Bone marrow (tissue), 2 donors: Measurements from ENCODE around the gene GRID1.

Experiments
- DNase-seq, 2 donors: peaks; one replicate each; lab custom pipeline; 2025; lab: John Stamatoyannopoulos, UW

Gene GRID1

DNA sequence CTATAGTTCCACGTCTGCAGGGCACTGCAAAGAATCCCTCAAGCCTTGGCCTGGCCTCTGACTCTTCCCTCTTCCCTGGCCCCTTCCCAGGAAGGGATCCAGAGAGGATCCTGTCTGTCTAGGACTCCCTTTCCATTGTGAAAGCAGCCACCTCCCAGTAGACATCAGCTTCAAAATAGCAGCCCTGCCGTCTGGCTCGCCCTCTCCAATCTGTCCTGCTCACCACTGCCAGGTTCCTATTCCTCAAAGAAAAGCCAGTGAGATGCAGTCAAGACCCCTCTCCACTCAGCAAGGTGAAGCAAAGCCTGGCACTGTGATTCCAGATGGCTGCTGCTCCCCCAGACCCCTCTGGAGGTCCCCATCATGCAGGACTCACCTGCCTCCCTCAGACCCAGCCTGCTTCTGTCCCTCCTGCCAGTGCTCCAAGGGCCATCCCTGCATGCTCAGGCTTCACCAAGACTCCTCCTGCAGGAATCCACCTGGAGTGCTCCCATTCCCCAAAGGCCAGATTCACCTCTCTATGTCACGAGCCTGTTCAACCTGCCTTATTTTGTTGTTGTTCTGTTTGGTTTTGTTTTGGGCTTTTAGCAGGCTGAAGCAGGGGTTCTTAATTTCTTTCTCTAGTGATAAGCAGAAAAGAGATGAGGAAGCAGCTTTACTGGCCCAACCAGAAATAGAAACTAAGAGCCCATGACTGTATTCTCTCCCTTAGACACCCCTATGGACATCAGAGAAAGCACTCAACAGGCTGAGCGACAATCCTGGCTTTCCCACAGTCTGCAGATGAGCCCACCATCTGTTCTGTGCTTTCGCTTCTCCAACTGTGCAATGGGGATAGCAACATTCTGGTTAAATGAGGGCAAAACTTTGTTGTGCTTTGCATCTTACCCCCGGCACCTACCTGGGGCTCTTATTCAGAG lies 305.1 kb downstream of the GRID1 start:
- no peak for DNase-seq

- no peak for DNase-seq
Measured at GRCh38 chr10:86060386-86061277, 306.0 kb downstream of the GRID1 start.

DNA sequence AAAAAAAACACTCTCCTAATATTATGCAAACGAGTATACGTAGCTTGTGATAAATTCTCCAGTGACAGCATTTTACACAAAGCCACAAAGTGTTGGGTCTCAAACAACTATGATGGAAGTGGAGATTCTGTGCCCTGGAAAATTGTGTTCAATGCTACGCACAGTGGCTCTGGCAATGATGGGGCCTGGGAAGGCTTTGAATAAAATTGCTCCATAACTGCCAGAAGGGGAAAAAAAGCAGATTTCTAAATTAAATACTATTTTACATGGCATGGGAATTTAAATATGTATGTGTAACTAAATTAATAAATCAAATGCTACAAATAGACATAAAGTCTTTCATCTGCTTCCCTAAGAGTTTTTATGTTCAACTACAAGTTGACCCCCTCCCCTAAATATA lies 306.7 kb downstream of the GRID1 start:
- DNase-seq = no peak

DNA sequence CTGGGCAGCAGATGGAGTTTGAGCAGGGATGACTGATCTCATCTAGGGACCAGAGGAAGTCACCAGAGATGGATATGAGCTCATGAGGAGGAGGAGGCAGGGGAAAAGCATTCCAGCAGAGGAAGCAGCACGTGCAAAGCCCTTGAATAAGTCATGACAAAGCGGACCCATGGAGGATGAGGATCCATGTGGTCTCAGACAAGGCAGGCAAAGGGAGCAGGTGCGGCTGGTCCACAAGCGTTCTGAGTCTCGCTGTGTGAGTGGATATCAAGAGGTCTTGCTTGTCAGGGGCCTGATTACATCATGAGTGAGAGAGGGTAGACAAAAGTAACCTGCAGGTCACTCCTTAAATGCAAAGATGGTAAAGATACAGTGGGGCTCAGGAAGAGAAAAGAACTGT lies 307.6 kb downstream of the GRID1 start:
- DNase-seq = no peak

DNA sequence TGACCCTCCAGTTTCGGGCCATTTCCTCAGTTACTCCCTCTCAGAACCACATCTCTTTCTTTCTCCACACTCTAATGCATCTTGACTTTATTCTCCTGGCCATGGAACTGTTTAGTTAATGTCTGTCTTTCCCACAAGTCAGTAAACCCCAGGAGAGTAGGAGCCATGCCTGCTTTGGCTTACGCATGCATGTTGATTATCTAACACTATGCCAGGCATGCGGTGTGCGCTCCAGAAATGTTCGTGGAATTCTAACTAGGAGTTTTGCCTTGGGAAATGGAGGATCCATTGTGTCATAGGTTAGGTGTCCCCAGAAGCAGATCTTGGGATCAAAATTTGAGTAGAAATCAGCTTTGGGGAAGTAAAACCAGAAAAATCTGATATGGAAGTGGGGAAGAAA lies 308.9 kb downstream of the GRID1 start:
- no peak for DNase-seq

GRCh38 chr10:86056672-86057071 lies 309.9 kb downstream of the GRID1 start:
- DNase-seq = no peak

DNA sequence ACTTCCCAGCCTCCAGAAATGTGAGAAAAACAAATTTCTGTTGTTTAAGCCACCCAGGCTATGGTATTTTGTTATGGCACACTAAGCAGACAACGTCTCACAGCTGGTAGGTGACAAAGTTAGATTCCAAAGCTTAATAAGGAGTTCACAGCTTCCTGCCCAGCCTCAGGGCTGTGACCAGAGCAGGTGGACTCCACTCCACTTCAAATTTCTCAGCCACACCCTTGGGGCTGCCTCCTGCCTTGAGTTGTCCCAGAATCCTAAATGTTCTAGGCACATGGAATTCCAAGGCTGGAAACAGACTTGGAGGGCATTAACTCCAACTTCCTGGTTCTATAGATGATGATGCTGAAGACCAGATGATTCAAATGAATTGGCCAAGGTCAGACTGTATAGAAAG lies 310.7 kb downstream of the GRID1 start:
- no peak for DNase-seq

DNA sequence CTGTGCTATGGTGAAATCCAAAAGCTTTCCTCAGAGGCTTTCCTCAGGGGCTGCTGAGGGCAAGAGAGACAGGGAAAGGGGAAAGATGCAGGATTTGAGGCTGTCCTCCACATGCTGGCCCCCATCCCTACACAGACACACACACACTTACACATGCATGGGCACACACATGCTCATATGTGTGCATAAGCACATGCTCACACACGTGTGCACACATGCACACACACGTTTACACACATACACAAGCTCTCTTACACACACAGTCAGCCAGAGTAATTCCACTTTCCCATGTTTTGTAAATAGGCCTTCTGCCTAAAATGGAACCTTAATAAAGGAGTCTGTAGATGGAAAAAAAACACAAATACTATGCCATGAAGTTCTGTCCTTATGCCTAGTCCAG lies 312.9 kb downstream of the GRID1 start:
- DNase-seq = no peak

DNA sequence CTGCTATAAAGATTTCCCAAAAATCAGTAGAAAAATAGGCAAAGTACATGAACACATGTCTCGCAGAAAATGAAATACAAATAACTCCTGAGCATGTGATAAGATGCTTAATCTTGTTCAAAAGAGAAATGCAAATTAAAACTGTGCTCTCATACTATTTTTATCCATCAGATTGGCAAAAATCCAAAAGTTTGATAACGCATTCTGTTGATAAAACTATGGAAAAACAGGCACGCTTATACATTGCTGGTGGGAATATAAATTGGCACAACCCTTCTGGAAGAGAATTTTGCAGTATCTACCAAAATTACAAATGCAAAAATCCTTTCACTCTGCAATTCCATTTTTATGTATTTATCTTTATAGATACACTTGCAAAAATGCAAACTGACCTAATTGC lies 315.0 kb downstream of the GRID1 start:
- DNase-seq = no peak

GRCh38 chr10:86049442-86049841 lies 317.2 kb downstream of the GRID1 start:
- DNase-seq = no peak

- no peak for DNase-seq
Measured at GRCh38 chr10:86048973-86049372, 317.6 kb downstream of the GRID1 start.

DNA sequence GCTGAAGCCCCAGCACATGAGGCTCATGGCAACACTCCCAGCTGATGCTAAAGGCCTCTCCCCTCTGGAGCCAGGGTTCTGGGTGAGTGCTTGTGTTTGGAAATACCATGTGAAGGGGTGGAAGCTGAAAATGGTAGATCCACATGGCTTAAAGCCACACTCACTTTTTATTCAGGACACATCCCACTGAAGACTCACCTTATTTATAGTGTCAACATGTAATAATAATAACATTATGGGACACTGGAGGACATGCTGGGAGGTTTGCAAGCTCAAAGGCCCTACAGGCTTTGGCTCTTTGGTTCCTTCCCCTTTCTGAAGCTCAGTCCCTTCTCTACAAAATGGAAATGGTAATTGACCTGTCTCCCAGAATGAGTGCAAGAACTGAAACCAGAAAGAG lies 318.0 kb downstream of the GRID1 start:
- DNase-seq = no peak

DNA sequence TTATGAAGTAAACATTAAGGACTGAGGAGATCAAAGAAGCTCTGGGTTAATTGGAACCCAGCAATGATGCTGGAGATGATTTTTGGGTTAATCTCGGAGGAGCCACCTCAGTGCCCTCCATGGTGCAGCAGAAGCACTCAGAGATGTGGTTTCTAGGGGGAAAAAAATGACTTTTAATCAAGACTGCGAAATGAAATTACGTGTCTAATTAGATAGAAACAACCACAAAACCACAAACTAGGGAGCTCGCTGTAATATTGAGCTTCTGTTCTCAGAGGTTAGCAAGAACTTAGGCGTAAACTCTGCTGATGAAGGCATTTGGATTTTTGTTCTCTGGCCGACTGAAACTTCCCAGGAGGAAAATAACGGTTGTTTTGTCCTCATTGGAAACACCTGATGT lies 319.0 kb downstream of the GRID1 start:
- no peak for DNase-seq

- DNase-seq = no peak
Measured at GRCh38 chr10:86046845-86047460, 319.6 kb downstream of the GRID1 start.

- no peak for DNase-seq
Measured at GRCh38 chr10:86045896-86046295, 320.7 kb downstream of the GRID1 start.

DNA sequence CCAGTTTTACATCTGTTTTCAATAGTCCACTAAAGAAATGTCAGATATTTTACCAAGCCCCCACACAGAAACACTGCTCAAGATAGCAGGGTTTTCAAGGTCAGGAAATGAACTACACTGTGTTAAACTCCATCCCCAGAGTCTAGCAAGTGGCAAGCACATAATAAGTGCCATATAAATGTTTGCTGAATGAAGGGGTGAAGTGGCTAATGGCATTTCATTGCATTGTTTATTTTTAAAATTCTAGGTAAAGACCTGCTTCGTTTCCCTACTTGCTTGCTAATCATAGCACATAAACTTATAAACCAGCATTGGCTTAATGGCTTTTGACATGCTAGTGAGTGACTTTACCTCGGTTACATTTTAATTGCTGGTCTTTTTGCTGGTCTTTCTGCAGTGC lies 322.6 kb downstream of the GRID1 start:
- no peak for DNase-seq

DNA sequence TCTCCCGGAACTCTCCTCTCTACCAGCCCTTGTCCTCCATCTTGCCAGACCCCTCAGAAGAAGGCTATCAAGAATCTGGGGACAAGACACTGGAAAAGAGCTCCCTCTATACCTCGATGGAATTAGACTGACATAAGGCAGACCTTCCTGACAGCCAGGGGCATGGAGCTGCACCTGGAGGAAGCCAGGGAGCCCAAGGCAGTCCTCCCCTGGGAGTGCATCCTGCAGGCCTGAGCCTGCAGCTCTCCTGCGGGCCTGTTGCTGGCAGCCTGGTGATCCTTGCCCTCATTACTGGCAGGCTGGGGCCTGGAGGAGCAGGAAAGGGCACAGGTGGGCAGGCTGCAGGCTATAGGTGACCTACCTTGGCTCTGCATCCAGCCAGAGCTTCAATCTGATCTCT lies 323.4 kb downstream of the GRID1 start:
- DNase-seq = no peak

- no peak for DNase-seq
Measured at GRCh38 chr10:86042161-86042560, 324.4 kb downstream of the GRID1 start.

DNA sequence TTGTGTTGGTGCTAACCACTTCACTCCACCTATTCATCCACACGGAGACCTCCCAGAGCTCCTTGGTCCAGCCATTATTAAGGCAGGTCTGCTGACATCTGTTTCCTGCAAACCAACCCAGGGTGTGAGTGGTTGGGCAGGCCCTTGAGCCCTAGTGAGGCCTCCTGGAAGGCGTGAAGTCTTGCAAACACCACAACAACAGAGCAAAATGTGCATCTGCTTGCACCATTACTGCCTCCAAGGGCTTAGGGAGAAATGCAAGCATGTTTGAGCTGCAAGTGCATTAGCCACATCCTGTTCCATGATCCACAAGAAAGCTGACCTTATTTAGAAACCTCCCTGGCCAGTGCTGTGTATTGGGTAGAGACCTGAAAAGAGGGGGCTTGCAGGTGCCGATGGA lies 325.5 kb downstream of the GRID1 start:
- DNase-seq = no peak

GRCh38 chr10:86038371-86038770 lies 328.2 kb downstream of the GRID1 start:
- no peak for DNase-seq

DNA sequence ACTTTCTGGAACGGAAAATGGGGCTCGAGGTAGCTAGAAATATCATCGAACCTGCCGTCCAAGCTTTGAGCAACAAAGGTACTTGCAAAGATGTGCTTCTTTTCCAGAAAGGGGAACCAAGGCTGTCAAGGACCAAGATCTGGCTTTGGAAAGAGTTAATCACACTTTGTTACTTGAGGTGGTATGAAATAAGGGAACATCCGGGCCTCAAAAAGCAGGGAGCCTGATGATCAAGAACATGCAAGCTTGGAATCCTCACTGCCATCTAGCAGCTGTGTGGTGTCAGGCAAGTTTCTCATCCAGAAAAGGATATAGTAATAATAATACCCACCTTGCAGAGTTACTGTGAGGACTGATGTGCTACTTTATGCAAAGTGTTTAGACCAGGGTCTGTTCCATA lies 329.5 kb downstream of the GRID1 start:
- no peak for DNase-seq

DNA sequence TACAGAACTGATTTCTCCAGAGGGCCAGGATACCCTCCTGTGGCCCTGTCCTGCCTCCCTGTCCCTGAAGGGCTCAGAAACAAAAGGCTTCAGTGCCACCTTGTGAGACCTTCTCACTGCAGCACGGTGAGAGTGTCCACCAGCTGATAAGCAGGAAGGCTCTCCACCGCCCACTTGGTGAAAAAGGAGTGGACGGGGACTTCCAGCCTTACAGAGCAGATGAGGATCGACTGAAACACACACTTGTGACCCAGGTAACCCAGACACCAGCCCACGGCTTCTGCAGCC lies 330.1 kb downstream of the GRID1 start:
- DNase-seq = no peak
